OCI-LY7 (cell line): Measurements from ENCODE around the gene USH1C.

ENCODE experiments used
- CTCF ChIP-seq: fragments of 200-600 bp; sonication (generic); conservative IDR thresholded peaks from 2 replicates; pipeline ENCODE4 v1.5.1; 2014; ENCODE audit warnings: mild to moderate bottlenecking, antibody characterized with exemption, low read length, moderate library complexity, mixed read lengths
- EZH2phosphoT487 ChIP-seq: fragments of 200-600 bp; sonication (generic); IDR thresholded peaks from 2 replicates; pipeline ENCODE4 v1.6.1; 2018; ENCODE audit warnings: low read depth, borderline replicate concordance, mild to moderate bottlenecking, mixed run types, antibody characterized with exemption, low read length, moderate library complexity, mixed read lengths

GRCh38 chr11:17478070-17478469 is 66.1 kb downstream of the USH1C start:
- TF ChIP-seq CTCF, result no peak
- no peak for TF ChIP-seq EZH2phosphoT487
